GM19035 (cell line): ENCODE results near the gene SARDH.
"Not testable (repeated sequence)": the region's sequence is repeated elsewhere in the genome, so short reads cannot be mapped to it uniquely, and the experiment has no call there.

ENCODE experiments used
- ATAC-seq: cut with Tn5 transposase; IDR thresholded peaks from one replicate; pipeline ENCODE4 v1.9.1; 2021; ENCODE audit not compliant: unreplicated experiment

SARDH gene

DNA sequence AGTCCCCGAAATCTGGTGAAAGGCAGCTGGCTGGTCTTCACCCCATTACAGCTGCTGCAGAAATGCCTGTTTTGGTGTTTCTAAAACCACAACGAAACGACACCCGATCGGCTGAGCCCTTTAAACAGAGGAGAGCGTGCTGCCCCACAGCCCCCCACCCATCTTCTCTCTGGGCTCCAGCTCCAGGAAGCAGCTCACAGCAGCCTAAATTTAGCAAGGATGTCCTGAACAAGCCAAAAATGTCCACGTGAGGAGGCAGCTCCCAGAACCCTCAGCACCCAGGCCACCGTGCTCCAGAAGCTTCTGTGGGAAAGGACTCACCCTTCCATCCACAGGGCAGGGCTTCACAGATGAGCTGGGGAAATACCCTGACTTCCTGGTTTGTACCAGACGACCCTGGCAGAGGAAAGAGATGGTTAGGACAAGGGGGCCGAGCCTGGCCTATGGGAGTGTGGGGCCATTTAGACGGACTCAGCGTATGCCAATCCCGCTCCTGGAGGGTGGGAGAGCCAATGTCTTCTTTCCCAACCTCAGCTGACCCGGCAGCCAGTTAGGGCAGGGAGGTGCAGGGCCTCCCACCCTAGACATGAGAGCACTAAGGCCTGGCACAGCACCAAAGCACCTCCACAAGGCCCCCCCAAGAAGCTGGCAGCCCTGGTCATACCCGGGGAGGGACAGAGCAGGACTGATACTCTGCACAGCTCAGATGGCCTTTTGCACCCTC, 39.1 kb upstream of the SARDH start:
- ATAC-seq = no peak

DNA sequence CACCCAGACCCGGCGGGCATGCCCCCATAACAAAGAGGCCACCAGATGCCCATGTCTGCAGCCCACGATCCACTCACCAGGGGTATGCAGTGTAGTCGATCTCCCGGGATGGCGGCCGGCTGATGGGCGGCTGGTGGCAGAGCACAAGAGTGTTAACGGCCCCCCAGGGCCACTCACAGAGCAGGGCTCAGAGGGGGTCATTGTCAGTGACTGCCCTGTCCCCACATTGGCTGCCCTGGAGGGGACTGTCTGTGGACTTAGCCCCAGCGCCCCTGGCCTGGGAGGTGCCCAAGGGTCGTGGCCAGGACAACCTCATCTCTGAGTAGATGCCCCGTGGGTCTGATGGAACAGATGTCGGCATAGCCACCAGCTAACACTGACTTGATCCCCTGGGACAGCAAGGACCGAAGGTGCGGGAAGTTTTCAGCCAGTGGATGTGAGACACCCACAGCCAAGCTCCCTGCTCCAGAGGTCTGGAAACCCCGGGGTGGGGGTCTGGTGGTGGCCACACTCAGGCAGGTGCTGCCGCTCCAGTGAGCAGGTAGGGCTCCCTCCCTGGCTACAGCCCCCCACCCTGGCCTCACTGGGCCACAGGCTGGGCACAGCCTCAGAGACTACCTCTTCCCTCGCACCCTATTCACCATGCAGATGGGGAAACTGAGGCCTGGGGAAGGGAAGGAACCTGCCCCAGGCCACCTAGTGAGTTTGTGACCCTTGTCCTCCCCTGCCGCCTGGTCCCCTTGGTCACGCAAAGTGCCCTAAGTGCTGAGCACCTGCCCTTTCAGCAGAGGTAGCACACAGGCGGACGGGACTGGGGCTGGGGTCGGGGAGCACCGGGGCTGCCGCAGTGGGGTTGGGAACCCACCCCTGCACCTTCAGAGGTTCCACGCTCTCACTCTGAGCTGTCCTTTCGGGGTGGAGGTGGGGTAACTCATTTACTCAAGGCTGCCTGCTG, 38.1 kb upstream of the SARDH start:
- no peak for ATAC-seq

DNA sequence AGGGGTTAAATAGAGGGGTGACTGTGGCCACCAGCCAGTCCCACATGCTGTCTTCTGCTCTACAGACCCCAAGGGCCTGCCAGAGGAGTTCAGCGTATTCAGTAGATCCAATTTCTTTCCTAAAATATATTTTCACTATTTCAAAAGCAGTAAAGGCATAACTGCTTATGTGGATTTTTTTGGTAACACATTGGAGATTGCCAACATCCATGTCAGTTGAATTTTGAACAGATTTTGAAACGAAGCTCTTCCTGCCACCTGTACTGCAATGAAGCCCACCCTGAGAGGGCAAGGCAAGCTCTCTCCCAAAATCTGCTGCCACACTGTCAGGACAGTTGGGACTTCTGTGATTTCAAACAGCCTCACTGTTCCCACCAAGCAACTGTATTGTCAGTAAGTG, 37.1 kb upstream of the SARDH start:
- ATAC-seq = no peak

DNA sequence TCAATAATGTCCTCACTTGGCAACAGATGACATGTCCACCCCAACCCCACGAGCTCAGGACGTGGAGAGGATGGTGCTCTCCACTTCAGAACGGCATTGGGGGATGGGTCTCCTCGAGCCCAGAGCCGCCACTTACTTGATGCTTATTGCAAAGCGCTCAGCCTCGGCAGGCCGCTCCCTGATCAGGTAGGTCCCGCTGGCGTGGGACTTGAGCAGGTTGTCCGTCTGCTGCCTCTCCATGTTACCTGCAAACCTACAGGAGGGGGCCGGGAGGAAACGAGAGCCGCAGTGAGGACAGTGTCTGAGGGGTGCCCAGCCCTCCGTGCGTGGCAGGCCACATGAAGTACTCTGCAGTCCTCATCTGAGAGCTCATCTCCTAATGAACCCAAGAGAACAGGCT, 36.6 kb upstream of the SARDH start:
- no peak for ATAC-seq

DNA sequence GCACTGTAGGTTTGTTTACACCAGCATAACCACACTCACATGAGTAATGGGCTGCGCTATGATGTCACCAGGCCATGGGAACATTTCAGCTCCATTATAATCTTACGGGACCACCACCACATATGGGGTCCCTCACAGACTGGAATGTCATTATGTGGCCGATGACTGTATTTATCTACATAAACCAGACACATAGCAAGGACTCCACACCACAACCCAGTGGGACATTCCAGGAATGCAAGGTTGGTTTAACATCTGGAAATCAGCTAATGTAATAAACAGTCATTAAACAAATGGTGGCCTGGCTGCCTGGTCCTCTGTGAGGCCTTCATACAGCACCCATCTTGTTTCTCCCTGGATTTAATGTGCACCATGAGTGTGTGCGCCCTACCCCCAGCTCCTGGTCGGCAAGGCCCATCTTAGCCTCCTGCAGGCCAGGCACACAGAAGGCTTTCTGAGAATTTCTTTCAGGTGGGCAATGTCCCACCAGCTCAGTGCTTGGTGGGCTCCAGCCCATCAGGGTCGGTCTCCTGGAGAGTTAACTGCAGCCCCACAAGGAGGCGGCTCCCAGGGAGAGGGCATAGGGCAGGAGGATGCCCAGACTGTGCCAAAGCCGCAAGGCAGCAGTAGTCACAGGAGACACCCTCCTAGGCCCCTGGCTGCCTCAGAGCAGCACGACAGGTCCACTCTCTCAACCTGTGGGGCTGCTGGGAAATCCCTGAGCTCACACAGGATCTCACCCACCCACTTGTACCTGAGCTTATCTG, 35.9 kb upstream of the SARDH start:
- ATAC-seq = no peak

DNA sequence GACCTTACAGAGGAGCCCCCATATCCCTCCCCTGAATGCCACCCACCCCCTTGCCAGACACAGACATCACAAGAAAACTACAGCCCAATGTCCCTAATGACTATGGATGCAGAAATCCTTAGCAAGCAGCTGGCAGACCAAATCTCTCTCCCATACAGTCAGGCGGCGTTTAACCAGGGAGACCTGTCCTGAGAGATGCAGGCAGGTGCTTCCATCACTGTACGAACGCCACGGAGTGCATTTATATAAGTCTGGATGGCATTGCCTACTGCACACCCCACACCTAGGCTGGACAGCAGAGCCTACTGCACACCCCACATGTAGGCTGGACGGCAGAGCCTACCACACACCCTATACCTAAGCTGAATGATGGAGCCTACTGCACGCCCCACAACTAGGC, 34.4 kb upstream of the SARDH start:
- ATAC-seq = no peak

DNA sequence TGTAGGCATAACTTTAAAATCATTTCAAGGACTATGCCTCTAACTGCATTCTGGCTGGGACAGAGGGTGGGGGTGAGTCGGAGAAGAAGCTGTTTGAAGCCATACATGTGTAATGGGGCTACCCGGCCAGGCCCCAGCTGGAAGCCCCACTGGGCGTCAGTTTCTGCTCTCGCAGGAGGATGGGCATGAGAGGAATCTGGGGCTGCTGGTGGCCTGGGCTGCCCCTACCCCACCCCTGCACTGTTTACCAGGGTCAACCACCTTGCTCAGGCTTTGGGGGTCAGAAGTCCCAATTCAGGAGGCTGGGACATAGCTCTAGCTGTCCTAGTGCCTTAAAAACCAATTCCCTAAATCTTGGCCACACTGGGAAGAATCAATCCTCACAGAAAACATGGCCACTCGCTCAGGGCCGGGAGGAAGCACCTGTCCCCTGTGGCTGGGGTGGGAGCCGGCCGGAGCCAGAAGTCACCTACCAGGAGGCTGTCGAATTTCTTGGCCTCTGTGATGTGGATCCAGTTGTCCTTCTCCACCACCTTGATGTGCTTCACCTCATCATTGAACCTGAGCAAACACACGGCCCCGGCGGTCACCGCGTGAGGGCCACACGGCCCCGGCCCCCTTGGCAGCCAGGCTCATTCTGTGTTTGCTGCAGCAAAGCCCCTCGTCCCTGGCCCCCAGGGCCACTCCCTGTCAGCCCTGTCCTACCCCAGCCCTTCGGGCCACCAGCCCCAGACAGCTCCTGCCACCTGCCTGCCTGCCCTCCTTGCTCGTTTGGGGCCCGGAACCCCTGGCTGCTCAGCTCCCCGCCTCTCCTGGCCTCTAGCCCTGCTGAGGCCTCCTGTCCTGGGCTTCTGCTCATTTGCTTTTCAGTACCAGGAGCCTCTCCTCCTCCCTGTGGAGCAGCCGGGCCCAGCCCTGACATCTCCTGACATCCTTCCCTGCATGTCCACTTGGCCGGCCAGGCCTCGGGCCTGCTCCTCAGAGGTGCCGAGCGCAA, 33.6 kb upstream of the SARDH start:
- ATAC-seq = no peak

DNA sequence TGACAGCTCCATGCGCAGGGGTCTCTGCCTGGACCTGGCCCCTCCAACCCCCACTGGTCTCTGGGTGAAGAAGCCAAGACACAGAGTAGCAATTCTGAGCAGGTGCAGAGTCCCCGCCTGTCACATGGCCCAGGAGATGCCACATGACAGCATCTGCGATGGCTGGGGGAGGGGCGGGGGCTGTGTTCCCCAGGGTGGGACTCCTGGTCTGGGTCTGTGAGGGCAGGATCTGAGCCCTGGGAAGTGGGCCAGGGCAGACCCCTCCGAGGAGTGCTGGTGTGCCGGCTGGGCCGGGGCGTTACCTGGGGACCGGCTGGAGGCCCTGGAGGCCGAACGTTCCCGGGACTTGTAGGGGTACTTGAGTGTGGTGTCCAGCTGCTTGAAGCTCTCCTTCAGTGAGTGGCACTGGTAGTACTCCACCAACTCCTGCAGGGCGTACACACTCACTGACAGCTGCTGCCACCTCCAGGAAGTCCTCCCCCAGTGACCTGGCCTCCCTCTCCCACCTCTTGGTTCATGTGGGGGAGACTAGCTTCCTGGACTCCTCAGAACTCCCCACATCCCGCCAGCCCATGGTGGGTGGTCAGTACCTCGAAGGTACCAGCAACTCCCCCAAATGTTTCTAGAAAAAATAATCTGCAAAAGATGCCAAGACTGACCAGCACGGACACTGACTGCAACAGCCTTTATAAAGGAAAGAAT, 32.1 kb upstream of the SARDH start:
- ATAC-seq = no peak

DNA sequence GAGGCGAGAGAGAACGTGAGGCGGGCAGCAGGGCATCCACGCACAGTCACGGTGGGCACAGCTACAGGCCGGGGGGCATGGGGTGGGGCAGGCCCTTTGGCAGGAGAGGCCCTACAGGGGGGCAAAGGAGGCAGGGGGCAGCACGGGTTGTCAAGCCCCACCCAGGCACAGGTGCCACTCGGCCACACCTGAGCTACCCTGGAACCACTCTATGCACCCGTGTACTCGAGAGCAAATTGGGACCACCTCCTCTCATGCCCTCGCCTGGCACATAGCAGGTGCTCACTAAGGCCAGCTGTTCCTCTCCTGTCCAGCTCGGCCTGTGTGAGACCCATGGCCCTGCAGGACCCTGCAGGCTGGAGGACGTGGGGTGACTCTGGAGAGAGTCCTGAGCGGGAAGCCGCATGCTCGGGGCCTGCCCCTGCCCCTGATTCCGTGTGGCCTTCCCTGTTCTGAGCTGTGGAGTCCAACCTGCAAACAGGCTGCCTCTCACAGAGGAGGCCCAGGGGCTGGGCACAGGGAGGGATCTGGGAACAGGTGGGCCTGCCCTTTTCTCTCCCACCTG, 31.4 kb upstream of the SARDH start:
- ATAC-seq = no peak

DNA sequence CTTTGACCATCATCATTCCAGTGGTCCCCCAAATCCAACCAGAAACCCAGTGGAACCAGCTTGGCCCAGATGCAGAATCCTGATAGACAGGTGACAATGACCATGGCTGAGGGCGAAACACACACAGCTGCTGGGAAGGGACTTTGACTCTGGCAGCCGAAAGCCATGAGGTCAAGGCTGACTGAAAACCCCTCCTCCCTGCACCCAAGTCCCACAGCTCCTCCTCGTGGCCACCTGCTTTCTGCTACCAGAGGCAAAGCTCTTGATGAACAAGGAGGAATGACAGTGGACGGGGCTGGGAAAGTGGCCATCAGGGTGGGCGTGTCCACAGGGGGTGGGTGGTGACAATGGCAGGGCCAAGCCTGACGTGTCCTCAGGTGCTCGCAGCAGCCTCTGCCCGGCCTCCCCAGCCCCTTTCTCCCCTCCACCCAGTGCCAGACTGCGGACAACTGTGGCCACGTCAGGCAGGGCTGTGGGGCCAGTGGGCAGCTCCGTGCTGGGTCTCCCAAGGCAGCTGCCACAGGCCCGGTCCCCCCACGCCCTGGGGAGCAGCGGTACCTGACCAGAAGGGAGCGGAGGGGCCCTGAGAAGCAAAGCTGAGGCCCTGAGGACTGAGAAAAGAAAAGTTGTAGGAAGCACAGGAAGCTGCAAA, 30.8 kb upstream of the SARDH start:
- no peak for ATAC-seq

DNA sequence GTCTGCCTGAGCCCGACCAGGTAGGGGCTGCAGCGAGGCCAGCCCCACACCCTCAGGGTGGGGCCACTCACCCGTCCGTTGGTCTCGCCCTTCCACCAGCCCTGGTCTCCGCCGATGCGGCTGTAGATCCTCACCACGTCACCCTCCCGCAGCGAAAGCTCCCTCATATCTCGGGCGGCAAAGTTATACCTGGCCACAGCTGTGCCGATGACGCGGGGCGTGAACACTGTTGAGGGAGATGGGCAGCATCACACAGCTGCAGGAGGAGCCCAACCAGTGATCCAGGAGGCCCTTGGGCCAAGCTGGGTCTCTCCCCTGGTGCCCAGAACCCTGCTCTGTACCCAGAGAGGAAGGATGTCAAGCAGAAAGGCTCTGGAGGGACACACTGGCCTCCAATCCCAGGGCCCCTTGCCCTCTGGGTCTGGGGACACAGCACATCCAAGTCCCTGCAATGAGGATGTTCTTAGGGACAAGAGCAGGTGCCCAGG, 30.3 kb upstream of the SARDH start:
- no peak for ATAC-seq

DNA sequence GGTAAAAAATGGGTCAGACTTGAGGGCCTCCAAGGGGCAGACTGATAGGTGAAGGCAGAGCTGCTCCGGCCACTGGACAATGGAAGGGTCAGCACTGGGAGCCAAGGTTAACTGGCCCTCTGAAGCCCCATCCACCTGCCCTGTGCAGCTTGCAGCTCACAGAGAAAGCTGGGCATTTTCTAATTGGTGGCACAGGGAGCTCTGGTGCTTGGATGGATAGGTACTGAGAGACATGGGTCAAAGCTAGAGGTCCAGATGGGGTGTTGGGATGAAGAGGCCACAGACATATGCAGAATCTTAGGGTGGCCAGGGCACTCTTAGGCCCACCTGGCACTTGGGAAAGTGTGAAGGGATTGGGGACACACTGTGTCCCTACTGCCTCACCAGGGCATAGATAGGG, 29.5 kb upstream of the SARDH start:
- no peak for ATAC-seq

DNA sequence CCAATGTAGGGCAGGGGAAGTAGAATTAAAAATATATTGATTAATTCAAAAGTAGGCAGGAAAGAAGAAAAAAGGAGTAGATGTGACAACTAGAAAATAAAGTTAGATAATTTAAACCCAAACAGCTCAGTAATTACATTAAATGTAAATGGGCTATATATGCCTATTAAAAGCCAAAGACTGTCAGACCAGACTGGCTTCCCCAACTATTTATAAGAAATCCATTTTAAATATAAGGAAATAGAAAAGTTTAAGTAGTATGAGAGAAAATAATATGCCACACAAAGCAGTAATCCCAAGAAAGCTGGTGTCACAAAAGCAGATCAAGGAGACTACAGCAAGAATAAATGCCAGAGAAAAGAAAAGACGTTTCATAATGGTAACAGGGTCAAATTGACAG, 28.9 kb upstream of the SARDH start:
- ATAC-seq = no peak

DNA sequence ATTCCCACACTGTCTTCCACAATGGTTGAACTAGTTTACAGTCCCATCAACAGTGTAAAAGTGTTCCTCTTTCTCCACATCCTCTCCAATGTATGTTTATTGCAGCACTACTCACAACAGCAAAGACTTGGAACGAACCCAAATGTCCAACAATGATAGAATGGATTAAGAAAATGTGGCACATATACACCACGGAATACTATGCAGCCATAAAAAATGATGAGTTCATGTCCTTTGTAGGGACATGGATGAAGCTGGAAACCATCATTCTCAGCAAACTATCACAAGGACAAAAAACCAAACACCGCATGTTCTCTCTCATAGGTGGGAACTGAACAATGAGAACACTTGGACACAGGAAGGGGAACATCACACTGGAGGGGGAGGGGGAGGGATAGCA, 28.1 kb upstream of the SARDH start:
- not testable (repeated sequence) for ATAC-seq

DNA sequence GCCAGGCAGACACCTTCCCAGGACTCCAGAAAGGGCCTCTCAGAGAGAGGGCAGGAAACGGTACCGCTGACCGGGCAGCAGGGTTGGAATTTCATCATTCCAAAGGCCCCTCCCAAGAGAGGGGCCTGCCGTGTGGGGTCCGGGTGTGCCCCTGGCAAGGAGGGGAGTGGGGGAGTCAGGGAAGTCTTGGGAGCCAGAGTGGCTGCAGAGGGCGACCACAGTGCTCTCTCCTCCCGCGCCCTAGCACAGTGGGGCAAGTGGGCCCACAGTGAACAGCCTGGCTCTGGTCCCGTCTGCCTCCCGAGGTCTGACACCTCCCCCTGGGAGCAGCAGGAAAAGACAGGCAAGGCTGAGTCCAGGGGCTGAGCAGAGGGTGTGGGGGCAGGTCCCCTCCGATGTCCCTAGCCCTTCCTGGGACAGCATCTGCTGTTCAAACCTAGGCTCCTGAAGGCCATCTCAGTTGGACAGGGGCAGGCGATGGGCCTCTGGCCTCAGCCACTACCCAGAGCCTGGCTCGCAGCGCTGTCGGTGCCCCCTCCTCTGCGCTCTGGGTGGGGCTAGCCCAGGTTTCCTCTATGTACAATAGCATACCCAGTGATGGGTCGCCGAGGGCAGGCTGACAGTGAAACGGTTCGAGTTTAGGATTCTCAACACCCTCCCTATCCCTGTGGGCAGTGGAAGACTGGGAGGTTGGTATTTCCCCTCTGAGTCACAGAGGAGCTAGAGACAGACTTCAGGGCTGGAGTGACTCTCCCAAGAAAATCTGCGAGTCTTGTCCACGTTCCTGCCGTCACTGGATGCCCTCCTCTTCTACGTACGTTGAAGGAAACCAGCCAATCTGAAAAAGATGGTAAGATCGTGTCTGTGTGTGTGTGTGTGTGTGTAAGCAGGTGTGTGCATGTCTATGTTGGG, 25.4 kb upstream of the SARDH start:
- no peak for ATAC-seq

DNA sequence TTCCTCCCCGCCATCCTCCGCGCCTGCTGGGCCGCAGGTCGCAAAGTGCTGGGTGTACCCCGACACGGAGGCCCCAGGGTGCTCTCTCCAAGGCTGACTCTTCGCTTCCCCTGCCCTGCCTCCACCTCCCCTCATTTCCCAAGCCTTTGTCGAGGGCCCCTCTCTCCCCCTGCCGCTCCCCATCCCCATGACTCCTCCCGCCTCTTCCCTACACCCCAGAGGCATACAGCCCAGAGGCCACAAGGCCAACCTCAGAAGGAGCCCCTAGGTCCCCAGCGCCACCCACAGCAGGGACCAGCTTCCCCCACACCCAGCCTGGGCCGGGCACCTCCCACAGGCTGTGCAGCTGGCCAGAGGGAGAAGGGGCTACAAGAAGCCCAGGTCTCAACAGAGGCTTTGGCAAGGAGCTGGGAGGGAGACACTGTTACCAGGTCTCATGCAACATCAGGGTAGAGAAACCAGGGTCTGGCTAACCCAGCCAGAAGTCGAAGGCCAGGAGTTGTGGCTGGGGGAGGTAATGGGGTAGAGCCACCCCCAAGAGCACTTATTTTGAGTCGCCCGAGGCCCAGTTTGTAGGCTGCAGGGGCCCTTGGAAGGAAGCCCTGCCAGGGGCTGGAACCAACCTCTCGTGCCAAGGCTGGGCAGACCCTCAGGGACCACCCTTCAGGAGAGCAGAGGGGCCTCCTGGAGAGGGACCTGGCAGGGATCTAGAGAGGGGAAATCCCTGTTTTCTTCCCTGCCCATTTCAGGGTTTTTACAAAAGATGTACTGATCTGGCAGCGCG, 24.5 kb upstream of the SARDH start:
- ATAC-seq = no peak
